HG03108 (cell line): ENCODE results near the gene C10orf90.
"Not testable (repeated sequence)": the region's sequence is repeated elsewhere in the genome, so short reads cannot be mapped to it uniquely, and the experiment has no call there.

ENCODE experiments used
- ATAC-seq: cut with Tn5 transposase; IDR thresholded peaks from one replicate; pipeline ENCODE4 v1.9.1; 2021; ENCODE audit warnings: moderate library complexity; ENCODE audit not compliant: unreplicated experiment

C10orf90 gene

GRCh38 chr10:126558881-126559280 lies 111.6 kb downstream of the C10orf90 start:
- no peak for ATAC-seq

GRCh38 chr10:126551202-126551601 lies 119.3 kb downstream of the C10orf90 start:
- no peak for ATAC-seq

- not testable (repeated sequence) for ATAC-seq
Measured at GRCh38 chr10:126550586-126550985, 119.9 kb downstream of the C10orf90 start.

- no peak for ATAC-seq
Measured at GRCh38 chr10:126549344-126549743, 121.1 kb downstream of the C10orf90 start.

GRCh38 chr10:126544565-126544964 lies 125.9 kb downstream of the C10orf90 start:
- no peak for ATAC-seq

GRCh38 chr10:126538439-126539135 lies 131.9 kb downstream of the C10orf90 start:
- no peak for ATAC-seq

GRCh38 chr10:126536656-126537055 lies 133.8 kb downstream of the C10orf90 start:
- no peak for ATAC-seq

- no peak for ATAC-seq
Measured at GRCh38 chr10:126536148-126536547, 134.3 kb downstream of the C10orf90 start.

- no peak for ATAC-seq
Measured at GRCh38 chr10:126533644-126534043, 136.8 kb downstream of the C10orf90 start.

GRCh38 chr10:126528315-126528835 lies 142.1 kb downstream of the C10orf90 start:
- ATAC-seq: no peak

GRCh38 chr10:126527645-126528314 lies 142.7 kb downstream of the C10orf90 start:
- ATAC-seq: no peak

- ATAC-seq: no peak
Measured at GRCh38 chr10:126525326-126525725, 145.2 kb downstream of the C10orf90 start.

- ATAC-seq: no peak
Measured at GRCh38 chr10:126524526-126524925, 146.0 kb downstream of the C10orf90 start.

- ATAC-seq: no peak
Measured at GRCh38 chr10:126523071-126523470, 147.4 kb downstream of the C10orf90 start.

GRCh38 chr10:126521399-126521798 lies 149.1 kb downstream of the C10orf90 start:
- ATAC-seq: no peak

GRCh38 chr10:126520751-126521317 lies 149.7 kb downstream of the C10orf90 start:
- ATAC-seq: no peak

GRCh38 chr10:126519992-126520391 lies 150.5 kb downstream of the C10orf90 start:
- no peak for ATAC-seq

GRCh38 chr10:126519185-126519584 lies 151.3 kb downstream of the C10orf90 start:
- no peak for ATAC-seq

GRCh38 chr10:126518218-126519080 lies 152.0 kb downstream of the C10orf90 start:
- ATAC-seq: no peak

GRCh38 chr10:126516515-126516914 lies 154.0 kb downstream of the C10orf90 start:
- ATAC-seq: no peak

GRCh38 chr10:126511917-126512479 lies 158.5 kb downstream of the C10orf90 start:
- ATAC-seq: no peak
